SK-N-MC (cell line): ENCODE results near the gene LTBP4.

Experiments used
- EZH2 ChIP-seq: fragments of 200-600 bp; sonication (generic); IDR thresholded peaks from one replicate; pipeline ENCODE4 v1.6.1; 2017; ENCODE audit warnings: antibody characterized with exemption
- FOXP2 ChIP-seq: optimal IDR thresholded peaks from 2 replicates; pipeline ENCODE3; 2011; ENCODE audit warnings: mild to moderate bottlenecking, moderate library complexity; ENCODE audit not compliant: insufficient read depth; ENCODE audit errors: extremely low read length, control extremely low read depth
- POLR2AphosphoS5 ChIP-seq: IDR thresholded peaks from 2 replicates; pipeline ENCODE4 v1.6.1; 2012; ENCODE audit warnings: mild to moderate bottlenecking, low read depth, low read length, borderline replicate concordance

- TF ChIP-seq EZH2 (no peak), POLR2AphosphoS5 (no peak), FOXP2 (no peak)
Measured at GRCh38 chr19:40620161-40620485, 19.0 kb downstream of the LTBP4 start.
